ENCODE data around the gene ECHS1.

- TF ChIP-seq, protein P1, sequence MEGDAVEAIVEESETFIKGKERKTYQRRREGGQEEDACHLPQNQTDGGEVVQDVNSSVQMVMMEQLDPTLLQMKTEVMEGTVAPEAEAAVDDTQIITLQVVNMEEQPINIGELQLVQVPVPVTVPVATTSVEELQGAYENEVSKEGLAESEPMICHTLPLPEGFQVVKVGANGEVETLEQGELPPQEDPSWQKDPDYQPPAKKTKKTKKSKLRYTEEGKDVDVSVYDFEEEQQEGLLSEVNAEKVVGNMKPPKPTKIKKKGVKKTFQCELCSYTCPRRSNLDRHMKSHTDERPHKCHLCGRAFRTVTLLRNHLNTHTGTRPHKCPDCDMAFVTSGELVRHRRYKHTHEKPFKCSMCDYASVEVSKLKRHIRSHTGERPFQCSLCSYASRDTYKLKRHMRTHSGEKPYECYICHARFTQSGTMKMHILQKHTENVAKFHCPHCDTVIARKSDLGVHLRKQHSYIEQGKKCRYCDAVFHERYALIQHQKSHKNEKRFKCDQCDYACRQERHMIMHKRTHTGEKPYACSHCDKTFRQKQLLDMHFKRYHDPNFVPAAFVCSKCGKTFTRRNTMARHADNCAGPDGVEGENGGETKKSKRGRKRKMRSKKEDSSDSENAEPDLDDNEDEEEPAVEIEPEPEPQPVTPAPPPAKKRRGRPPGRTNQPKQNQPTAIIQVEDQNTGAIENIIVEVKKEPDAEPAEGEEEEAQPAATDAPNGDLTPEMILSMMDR (conservative IDR thresholded peaks at IDR 0.05): no peak
- no peak for TF ChIP-seq EZH2 (IDR thresholded peaks at IDR 0.05; ENCODE audit: low read depth)
Measured at GRCh38 chr10:133401500-133401899, 28.3 kb upstream of the ECHS1 start.
